Parietal lobe (tissue), 2 donors: ENCODE results near the gene ANKIB1. TPM values are rescaled to one million over a fixed set of nuclear protein-coding genes. Genes with fewer than 3 reads are reported as not detected.

Source experiments
- small RNA-seq: library from RNA; depleted of rRNA; stranded (forward); fragments of <200 nt; gene quantifications from one replicate; pipeline ENCODE3, GENCODE V24; 2014; ENCODE audit warnings: low replicate concordance
- total RNA-seq: library from RNA; depleted of rRNA; stranded (reverse); fragments of >200 nt; gene quantifications from one replicate; pipeline ENCODE4 v1.2.3, GENCODE V29; 2014

The ANKIB1 gene, protein sequence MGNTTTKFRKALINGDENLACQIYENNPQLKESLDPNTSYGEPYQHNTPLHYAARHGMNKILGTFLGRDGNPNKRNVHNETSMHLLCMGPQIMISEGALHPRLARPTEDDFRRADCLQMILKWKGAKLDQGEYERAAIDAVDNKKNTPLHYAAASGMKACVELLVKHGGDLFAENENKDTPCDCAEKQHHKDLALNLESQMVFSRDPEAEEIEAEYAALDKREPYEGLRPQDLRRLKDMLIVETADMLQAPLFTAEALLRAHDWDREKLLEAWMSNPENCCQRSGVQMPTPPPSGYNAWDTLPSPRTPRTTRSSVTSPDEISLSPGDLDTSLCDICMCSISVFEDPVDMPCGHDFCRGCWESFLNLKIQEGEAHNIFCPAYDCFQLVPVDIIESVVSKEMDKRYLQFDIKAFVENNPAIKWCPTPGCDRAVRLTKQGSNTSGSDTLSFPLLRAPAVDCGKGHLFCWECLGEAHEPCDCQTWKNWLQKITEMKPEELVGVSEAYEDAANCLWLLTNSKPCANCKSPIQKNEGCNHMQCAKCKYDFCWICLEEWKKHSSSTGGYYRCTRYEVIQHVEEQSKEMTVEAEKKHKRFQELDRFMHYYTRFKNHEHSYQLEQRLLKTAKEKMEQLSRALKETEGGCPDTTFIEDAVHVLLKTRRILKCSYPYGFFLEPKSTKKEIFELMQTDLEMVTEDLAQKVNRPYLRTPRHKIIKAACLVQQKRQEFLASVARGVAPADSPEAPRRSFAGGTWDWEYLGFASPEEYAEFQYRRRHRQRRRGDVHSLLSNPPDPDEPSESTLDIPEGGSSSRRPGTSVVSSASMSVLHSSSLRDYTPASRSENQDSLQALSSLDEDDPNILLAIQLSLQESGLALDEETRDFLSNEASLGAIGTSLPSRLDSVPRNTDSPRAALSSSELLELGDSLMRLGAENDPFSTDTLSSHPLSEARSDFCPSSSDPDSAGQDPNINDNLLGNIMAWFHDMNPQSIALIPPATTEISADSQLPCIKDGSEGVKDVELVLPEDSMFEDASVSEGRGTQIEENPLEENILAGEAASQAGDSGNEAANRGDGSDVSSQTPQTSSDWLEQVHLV
- 122 TPM for total RNA-seq

DNA sequence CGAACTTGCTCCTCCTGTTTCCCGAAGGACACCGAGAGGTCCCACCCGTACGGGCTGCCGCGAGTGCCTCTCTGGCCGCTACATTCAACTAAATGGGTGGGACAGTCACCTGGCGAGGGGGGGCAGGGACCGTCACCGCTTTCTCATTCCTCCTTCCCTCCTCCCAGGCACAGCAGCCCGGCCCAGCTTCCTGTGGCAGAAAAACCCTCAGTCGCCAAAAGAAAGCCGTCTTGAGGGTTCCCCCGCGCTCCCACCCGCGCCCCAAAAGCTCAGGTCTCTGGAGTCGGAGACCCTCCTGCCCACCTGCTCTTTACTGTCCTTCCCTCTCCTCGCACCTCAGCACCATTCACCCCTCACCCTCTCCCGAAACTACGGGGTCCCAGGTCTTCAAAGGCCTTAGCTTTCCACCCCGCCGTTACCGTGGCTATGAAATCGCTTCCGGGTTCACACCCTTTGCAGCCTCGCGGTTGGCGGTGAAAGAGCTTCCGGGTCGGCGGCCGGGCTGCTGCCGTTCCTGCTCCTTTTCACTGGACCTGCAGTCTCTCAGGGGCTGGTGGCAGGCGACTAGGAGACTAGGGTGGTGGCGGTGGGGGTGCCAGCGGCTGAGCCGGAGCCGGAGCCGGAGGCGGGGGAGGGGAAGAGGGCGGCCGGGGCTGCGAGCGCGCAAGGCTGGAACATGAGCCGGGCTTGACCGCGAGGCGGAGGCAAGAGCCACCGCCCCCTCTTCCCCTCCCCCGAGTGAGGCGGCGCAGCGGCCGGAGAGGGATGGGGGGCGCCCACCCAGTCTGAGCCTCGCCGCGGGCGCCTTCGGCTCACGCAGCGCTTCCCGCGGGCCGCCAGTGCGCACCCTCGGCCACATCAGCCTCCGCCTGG, at the start of gene ANKIB1, which contains the start of gene KRIT1:
Gene ANKIB1, plus strand, starts transcription at position 488 of the 873 bp plus-strand sequence. CDS start 49,005 bp downstream, outside the sequence.
Gene KRIT1, minus strand, starts transcription at position 428 of the 873 bp plus-strand sequence. CDS start 3,779 bp downstream, outside the sequence.

DNA sequence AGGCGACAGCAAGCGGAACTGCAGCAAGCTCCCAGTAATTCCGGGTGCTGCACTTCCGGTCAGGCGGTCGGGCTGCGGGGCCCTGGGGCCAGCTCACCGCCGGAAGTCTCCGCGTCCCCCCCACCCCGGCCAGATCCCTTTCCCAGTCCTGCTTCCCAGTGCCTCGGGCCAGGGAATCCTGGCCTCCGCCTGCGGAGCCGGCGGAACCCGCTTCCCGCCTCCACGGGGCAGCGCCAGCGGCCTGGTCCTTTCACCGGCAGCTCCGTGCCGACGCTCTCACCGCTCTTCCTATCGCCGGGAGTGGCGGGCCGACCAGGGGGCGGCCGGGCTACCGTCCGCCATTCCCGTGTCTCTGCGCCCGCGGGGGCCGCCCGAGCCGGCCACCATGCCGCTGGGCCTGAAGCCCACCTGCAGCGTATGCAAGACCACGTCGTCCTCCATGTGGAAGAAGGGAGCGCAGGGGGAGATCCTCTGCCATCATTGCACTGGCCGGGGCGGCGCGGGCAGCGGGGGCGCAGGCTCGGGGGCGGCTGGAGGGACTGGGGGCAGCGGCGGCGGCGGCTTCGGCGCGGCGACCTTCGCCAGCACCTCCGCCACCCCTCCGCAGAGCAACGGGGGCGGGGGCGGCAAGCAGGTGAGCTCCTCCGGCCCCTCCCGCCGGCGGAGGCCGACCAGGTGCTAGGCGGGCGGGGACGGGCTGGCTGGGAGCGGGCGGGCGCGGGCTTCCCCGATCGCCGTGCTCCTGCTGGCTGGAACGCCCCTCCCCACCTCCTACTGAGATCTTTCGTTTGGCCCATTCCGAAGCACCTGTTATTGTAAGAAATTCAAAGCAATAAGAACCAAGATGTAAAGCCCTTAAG, 201.8 kb downstream of the ANKIB1 start, which contains the start of gene GATAD1:
Gene GATAD1, plus strand, starts transcription at position 138 of the 860 bp plus-strand sequence. Its CDS starts 248 bp downstream, at position 386.

Small RNA genes lying within 50 kb of the gene (small RNA-seq; reads per million reads assigned to genes)
- not detected for gene MIR1285-1
- gene RF00019: not detected

Other genes with a start within 250 kb of the ANKIB1 start
- 239 TPM for gene CYP51A1, start 111.5 kb upstream of the ANKIB1 start, total RNA-seq
- gene LRRD1, start 66.8 kb upstream of the ANKIB1 start, total RNA-seq: 3.8 TPM
- 130 TPM for gene KRIT1, start 60 bp upstream of the ANKIB1 start, total RNA-seq
- gene GATAD1, start 201.5 kb downstream of the ANKIB1 start, total RNA-seq: 50.1 TPM
- not detected for gene ERVW-1, start 232.0 kb downstream of the ANKIB1 start, total RNA-seq